ENCODE measurements around the gene OAS2.
A peak's percentile ranks its signal among the peaks of the same experiment; 100 is the strongest.

The OAS2 gene

GRCh38 chr12:112961536-112961935 is 16.8 kb upstream of the OAS2 start:
- Histone ChIP-seq H3K4me2 (ENCODE audit: low read length) (peak overlapping the region; percentile 3; the same call in 1 of the 2 replicates), H3K79me2 (ENCODE audit: insufficient read depth, low read length) (no peaks in the 10 kb centered on the region), H3K36me3 (ENCODE audit: insufficient read depth, low read length) (no peaks in the 10 kb centered on the region; the same call in 1 of the 2 replicates), H3K9me3 (ENCODE audit: low read length) (no peaks in the 10 kb centered on the region), H3K9ac (ENCODE audit: low read length) (no peak overlapping the region), H3K4me3 (ENCODE audit: low read depth, low read length, poor library complexity, severe bottlenecking) (no peak overlapping the region), H4K20me1 (ENCODE audit: insufficient read depth, low read length) (no peaks in the 10 kb centered on the region), H3F3A (ENCODE audit: insufficient read depth, low read length) (no peaks in the 10 kb centered on the region), H3K27me3 (ENCODE audit: insufficient read depth, low read length) (no peaks in the 10 kb centered on the region), H3K4me1 (ENCODE audit: insufficient read depth, low read length, severe bottlenecking) (peaks cover 6% of the 10 kb centered on the region), H2AFZ (ENCODE audit: low read length) (no peak overlapping the region), H3K27ac (ENCODE audit: low read depth, low read length, poor library complexity, severe bottlenecking) (no peak overlapping the region), H3K9me2 (ENCODE audit: low read depth, low read length) (no peaks in the 10 kb centered on the region)
- no peak for TF ChIP-seq EZH2 (IDR thresholded peaks at IDR 0.05; ENCODE audit: borderline replicate concordance, low read length)
- TF ChIP-seq, protein P1, sequence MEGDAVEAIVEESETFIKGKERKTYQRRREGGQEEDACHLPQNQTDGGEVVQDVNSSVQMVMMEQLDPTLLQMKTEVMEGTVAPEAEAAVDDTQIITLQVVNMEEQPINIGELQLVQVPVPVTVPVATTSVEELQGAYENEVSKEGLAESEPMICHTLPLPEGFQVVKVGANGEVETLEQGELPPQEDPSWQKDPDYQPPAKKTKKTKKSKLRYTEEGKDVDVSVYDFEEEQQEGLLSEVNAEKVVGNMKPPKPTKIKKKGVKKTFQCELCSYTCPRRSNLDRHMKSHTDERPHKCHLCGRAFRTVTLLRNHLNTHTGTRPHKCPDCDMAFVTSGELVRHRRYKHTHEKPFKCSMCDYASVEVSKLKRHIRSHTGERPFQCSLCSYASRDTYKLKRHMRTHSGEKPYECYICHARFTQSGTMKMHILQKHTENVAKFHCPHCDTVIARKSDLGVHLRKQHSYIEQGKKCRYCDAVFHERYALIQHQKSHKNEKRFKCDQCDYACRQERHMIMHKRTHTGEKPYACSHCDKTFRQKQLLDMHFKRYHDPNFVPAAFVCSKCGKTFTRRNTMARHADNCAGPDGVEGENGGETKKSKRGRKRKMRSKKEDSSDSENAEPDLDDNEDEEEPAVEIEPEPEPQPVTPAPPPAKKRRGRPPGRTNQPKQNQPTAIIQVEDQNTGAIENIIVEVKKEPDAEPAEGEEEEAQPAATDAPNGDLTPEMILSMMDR (IDR thresholded peaks at IDR 0.05; ENCODE audit: low read length) = no peak

DNA sequence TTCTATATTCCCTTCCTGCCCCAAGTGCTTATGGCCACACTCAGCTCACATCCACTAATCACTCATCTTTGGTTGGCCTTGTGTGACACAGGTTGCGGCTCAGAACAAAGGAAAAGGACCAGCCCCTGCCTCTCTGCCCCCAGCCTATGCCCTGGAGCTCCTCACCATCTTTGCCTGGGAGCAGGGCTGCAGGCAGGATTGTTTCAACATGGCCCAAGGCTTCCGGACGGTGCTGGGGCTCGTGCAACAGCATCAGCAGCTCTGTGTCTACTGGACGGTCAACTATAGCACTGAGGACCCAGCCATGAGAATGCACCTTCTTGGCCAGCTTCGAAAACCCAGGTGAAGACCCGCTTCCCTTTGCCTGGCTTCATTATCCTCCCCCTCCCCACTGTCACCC is 15.8 kb upstream of the OAS2 start:
- H3K9ac ChIP-seq (ENCODE audit: low read length) = no peak overlapping the region

GRCh38 chr12:112963227-112963861 is 15.0 kb upstream of the OAS2 start:
- no peaks in the 10 kb centered on the region for H4K20me1 ChIP-seq (ENCODE audit: insufficient read depth, low read length)
- no peak overlapping the region for H2AFZ ChIP-seq (ENCODE audit: low read length)
- H3K4me3 ChIP-seq (ENCODE audit: low read depth, low read length, poor library complexity, severe bottlenecking) = no peak overlapping the region
- no peaks in the 10 kb centered on the region for H3K9me2 ChIP-seq (ENCODE audit: low read depth, low read length)
- H3K27ac ChIP-seq (ENCODE audit: low read depth, low read length, poor library complexity, severe bottlenecking) = no peak overlapping the region
- H3K79me2 ChIP-seq (ENCODE audit: insufficient read depth, low read length) = no peaks in the 10 kb centered on the region
- H3K36me3 ChIP-seq (ENCODE audit: insufficient read depth, low read length) = no peaks in the 10 kb centered on the region; the same call in 1 of the 2 replicates
- peaks cover 6% of the 10 kb centered on the region for H3K4me1 ChIP-seq (ENCODE audit: insufficient read depth, low read length, severe bottlenecking)
- H3K9ac ChIP-seq (ENCODE audit: low read length) = no peak overlapping the region
- H3K27me3 ChIP-seq (ENCODE audit: insufficient read depth, low read length) = no peaks in the 10 kb centered on the region
- TF ChIP-seq, protein P1 (IDR thresholded peaks at IDR 0.05; ENCODE audit: low read length) = no peak
- no peak for TF ChIP-seq EZH2 (IDR thresholded peaks at IDR 0.05; ENCODE audit: borderline replicate concordance, low read length)
- H3K4me2 ChIP-seq (ENCODE audit: low read length) = no peak overlapping the region
- no peaks in the 10 kb centered on the region for H3K9me3 ChIP-seq (ENCODE audit: low read length)
- H3F3A ChIP-seq (ENCODE audit: insufficient read depth, low read length) = no peaks in the 10 kb centered on the region

More for the DNA sequence above, 15.8 kb upstream of the OAS2 start:
- H2AFZ ChIP-seq (ENCODE audit: low read length) = no peak overlapping the region
- peaks cover 6% of the 10 kb centered on the region for H3K4me1 ChIP-seq (ENCODE audit: insufficient read depth, low read length, severe bottlenecking)
- no peaks in the 10 kb centered on the region for H3K79me2 ChIP-seq (ENCODE audit: insufficient read depth, low read length)
- no peak overlapping the region for H3K4me2 ChIP-seq (ENCODE audit: low read length)
- H3K36me3 ChIP-seq (ENCODE audit: insufficient read depth, low read length) = no peaks in the 10 kb centered on the region; the same call in 1 of the 2 replicates
- no peaks in the 10 kb centered on the region for H3K9me2 ChIP-seq (ENCODE audit: low read depth, low read length)
- no peak overlapping the region for H3K27ac ChIP-seq (ENCODE audit: low read depth, low read length, poor library complexity, severe bottlenecking)
- H3K4me3 ChIP-seq (ENCODE audit: low read depth, low read length, poor library complexity, severe bottlenecking) = no peak overlapping the region
- no peaks in the 10 kb centered on the region for H3K9me3 ChIP-seq (ENCODE audit: low read length)
- TF ChIP-seq, protein P1 (IDR thresholded peaks at IDR 0.05; ENCODE audit: low read length) = no peak
- no peak for TF ChIP-seq EZH2 (IDR thresholded peaks at IDR 0.05; ENCODE audit: borderline replicate concordance, low read length)
- no peaks in the 10 kb centered on the region for H4K20me1 ChIP-seq (ENCODE audit: insufficient read depth, low read length)
- H3K27me3 ChIP-seq (ENCODE audit: insufficient read depth, low read length) = no peaks in the 10 kb centered on the region
- no peaks in the 10 kb centered on the region for H3F3A ChIP-seq (ENCODE audit: insufficient read depth, low read length)

Data from OCI-LY1 (cell line).